Fibroblast of skin of left biceps (primary cell): ENCODE data around the gene TICAM1.
A peak's percentile ranks its signal among the peaks of the same experiment; 100 is the strongest.
"Not testable (repeated sequence)": the region's sequence is repeated elsewhere in the genome, so short reads cannot be mapped to it uniquely, and the experiment has no call there.

Experiments
- DNase-seq, 2 experiments: peaks; one replicate each; pipeline ENCODE4 v3.0.0-alpha.2; 2013; ENCODE audit warnings: low read depth in 2 of 2

Gene TICAM1

DNA sequence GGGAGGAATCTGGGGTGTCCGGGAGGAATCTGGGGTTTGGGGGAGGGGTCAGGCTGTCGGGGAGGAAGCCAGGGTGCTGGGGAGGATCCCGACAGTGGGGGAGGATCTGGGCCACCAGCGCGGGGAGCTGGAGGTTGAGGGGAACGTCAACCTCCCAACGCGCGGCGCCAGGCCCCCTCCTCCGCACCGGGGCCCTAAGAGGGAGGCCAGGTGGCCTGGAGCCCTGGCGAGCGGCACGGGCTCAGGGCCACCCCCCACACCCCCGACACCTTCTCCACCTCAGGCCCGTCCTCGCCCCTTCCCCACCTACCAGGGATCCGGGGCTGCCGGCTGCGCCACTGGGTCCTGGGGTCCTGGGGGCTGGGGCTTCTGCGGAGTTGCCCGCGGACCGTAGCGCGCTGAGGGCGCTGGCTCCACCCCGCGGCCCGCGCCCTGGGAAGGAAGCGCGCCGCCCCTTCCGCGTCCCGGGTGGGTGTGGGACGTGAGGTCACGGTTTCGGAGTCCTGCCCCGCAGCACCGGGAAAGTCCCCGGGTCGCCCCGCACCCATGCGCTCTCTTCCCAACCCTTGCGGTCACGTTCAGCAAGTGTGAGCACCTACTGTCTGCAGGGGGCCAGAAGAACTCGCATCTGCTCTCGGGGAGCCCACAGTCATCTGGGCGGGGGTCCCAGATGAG, at the start of gene TICAM1:
TICAM1 (minus strand) TSS at position 409 of the 675 bp plus-strand sequence. CDS start 13,335 bp downstream, outside the sequence.
- no peak for DNase-seq

DNA sequence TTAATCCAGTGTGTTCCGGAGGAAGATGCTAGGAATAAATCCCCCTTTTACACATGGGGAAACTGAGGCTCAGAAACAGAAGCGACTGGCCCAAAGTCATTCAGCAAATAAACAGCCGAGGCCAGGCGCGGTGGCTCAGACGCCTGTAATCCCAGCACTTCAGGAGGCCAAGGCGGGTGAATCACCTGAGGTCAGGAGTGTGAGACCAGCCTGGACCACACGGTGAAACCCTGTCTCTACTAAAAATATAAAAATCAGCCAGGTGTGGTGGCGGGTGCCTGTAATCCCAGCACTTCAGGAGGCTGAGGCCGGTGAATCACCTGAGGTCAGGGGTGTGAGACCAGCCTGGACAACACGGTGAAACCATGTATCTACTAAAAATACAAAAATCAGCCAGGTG, 47.5 kb upstream of the TICAM1 start:
- no peak for DNase-seq

DNA sequence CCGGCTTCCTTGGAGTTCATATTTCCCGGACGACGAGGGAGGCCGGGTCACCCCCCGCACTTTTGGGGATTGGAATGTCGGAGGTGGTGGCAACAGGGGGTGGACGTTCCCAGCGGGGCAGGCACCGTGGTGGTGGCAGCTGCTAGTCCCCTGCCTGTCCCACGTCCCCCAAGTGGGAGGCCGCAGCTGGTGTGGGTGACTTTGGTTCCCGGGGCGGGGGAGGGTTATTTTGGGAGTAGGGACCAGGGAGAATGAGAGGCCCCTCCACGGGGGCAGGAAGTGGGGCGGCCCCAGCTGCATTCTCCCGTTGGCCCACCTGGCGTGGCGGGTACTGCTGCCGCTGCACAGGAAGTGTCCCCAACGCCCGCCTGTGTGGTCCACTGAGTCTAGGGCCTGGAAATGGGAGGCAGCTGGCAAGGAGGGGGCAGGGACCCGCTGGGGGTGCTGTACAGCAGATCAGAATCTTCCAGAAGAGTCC, 47.0 kb upstream of the TICAM1 start:
- no peak for DNase-seq

DNA sequence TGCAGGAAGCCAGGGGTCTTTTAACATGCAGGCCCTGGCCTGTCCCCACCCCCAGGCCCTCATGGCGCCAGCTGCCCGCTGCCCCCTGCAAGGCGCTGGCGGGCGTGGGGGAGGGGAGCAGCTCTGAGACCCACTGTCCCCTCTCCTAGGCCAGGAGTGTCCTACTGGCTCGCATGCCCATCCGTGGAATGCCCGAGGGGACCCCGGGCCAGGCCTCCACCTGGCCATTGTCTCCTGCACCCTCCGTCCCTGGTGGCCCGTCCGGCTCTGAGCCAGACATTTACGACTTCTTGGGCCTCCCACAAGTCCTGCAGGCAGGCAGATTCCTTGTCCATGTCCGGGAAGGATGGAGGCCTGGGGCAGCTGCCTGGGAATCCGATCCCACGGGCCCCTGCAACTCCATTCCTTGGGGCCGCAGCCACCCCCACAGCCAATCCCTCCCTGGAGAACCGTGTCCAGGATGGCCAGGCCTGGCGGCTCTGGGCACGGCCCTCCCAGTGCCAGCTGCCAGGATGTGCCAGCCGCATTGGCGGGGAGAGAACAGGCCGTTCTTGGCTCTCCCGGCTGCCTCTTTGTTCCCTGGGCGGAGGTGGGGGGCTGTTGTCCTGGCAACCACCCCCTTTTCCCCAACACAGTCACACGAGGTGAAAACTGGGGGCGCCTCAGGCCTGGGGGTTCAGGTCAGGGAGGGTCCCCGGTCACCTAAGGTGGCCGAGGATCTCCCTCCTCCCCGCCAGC, 46.4 kb upstream of the TICAM1 start:
- no peak for DNase-seq

DNA sequence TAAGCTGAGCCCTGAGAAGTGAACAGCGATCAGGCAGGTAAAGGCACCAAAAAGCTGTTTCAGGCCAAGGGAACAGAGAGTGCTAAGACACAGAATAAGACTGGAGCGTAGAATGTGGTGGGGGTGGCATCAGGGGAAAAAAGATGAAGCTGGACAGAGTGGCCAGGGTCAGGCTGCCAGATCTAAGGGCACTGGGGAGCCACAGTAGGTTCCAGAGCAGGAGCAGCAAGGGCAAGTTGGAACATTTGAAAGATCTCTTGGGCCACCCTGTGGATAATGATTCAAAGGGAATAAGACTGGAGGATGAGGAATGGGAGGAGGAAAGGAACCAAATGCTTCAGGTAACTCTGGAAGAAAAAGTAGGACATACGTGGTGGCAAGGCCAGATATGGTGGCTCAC, 42.4 kb upstream of the TICAM1 start:
- DNase-seq: no peak

DNA sequence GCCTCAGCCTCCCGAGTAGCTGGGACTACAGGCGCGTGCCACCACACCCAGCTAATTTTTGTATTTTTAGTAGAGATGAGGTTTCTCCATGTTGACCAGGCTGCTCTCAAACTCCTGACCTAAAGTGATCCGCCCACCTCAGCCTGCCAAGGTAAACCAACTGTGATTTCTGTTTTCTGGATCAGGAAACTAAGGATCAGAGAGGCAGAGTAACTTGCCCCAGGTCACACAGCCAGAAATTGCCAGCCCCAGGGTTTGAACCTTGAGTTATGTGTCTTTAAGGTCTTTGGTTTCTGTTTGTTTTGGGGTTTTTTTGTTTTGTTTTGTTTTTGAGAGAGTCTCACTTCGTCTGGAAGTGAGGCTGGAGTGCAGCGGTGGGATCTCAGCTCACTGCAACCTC, 40.2 kb upstream of the TICAM1 start:
- no peak for DNase-seq

DNA sequence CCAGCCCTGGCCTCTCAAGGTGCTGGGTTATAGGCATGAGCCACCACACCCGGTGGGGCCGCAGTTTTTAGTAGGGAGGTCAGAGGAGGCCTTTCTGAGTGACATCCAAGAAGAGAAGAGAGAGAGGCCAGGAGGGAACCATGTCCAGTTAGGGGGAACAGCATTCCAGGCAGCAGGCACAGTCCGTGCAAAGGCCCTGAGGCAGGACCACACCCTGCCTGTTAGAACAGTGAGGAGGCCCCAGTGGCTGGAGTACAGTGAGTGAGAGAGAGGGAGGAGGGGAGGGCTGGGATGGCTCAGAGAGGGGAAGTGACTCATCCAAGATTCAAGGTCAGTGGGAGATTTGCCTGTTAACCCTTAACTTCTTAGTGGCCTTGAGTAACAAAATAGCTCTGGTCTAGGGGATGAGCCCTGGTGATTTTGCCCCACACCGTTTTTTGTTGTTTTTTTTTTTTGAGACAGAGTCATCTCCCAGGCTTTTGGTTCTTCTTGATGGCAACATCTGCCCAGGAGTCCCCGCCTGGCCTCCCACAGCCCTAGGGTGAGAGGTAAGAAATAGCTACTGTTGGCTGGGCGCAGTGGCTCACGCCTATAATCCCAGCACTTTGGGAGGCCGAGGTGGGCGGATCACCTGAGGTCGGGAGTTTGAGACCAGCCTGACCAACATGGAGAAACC, 38.7 kb upstream of the TICAM1 start:
- peak; percentile 57 for DNase-seq

DNA sequence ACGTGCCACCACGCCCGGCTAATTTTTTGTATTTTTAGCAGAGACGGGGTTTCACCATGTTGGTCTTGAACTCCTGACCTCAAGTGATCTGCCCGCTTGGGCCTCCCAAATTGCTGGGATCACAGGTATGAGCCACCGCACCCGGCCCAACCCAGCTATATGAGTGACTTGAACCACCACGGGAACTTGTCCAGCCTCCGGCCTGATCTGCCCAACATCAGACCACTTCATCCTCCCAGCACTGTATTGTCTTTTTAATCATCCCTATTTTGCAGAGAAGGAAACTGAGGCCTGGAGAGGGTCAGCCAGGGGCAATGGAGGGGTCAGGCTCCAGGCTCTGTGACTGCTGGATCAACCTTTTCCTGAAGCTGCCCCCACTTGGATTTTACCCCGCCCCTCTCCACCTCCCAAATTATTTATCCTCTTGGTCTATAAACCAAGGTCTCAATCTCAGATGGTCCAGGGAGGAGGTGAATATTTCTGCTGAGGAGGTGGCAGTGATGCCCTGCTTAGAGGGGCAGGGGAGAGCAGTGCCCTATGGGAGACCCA, 36.8 kb upstream of the TICAM1 start:
- no peak for DNase-seq

DNA sequence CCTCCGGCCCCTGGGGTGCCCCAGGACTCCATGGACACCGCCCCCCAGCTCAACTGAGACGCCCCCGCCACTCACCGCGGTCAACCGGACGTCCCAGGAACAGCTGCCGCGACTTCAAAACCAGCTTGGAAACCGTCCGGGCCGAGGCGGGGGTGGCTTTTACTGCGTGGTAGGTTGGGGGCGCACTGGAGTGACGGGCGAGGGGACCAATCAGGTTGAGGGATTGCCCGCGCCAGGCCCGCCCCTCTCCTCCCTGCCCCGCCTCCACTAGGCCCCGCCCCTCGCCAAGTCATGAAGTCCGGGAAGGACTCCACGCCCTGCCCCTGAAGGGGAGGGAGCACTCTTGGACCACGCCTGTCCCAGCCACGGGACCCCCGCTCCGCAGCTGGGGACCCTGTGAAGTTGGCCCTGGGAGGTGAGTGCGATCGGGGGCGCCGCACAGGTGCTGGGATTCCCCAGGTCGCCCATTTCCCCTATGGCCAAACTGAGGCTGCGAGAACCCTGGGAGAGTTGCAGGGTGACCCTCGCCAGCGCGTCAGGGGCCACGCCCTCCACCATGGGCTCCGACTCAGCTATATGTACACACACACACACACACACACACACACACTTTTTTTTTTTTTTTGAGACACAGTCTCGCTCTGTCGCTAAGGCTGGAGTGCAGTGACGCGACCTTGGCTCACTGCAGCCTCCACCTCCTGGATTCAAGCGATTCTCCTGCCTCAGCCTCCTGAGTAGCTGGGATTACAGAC, 36.2 kb upstream of the TICAM1 start, which contains the start of gene PLIN3:
PLIN3 (minus strand) TSS at position 134 of the 752 bp plus-strand sequence. CDS start 6,273 bp downstream, outside the sequence.
- DNase-seq: peak; percentile 87 to 88

DNA sequence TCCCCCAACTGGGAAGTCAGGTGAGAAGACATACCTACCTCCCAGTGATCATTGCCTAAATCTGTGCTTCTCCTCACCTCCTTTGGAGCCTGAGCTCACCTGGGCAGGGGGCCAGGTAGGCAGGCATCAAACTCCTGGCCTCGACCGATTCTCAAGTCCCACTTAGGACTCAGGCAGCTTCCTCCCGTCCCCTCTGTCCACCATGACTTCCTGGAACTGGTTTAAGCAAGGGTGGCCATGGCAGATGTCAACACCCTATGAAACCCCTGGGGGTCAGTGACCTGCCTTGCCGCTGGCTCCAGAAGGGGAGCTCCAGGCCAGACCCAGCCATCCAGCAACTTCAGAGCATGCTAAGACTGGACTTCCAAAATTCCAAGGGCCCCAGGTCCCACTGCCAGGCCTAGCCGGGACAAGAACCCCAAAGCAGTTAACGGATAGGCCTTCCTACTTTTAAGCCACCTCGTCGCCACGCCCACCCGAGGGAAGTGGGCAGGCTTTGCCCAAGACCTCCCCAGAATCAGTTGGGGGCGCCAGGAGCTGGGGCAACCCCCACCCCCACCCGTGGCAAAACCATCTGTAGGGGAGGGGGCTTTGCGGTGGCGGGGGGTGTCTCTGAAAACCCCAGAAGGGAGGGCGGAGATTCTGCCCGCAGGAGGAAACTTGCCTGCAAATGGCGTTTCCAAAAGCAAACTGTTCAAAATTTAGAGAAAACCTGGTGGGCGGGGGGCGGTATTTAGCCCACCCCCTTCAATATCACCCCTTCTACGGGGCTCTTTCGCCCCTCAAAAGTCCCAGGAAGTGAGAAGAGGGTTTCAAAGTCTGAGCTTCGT, 35.3 kb upstream of the TICAM1 start:
- DNase-seq: no peak

DNA sequence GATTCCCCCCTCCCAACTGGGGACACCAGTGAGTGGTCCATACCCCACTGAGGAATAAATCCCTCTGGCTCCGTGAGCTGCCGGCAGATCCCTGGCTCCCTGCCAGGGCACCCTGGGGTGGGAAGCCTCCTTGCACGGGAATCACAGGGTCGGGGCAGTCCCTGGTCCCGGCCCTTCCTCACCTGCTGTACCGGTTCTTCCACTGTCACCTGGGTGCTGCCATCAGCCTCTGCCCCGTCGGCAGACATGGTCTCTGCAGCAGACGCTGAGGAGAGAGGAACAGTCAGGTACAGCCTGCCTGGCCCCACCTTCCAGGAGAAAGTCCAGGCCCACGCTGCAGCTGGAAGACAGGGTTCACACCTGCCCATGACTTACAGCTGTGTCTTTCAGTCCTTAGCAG, 29.6 kb upstream of the TICAM1 start:
- no peak for DNase-seq

DNA sequence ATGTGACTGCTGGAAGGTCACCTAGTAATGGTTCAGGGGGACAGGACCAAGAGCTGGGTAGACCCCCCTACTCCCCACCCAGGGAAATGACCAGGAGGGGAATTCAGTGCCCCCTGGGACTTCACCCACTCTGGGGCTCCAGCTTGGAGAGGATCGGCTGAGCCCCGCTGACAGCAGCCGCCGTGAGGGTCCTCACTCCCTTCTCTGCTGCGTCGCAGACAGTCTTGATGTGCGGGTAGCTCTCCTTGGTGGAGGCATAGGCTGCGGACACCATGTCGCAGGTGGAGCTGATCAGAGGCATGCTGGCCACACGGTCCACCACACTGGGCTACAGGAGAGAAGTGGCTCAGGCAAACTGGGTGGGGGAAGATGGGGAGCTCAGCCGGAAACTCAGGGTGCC, 28.2 kb upstream of the TICAM1 start:
- no peak for DNase-seq

DNA sequence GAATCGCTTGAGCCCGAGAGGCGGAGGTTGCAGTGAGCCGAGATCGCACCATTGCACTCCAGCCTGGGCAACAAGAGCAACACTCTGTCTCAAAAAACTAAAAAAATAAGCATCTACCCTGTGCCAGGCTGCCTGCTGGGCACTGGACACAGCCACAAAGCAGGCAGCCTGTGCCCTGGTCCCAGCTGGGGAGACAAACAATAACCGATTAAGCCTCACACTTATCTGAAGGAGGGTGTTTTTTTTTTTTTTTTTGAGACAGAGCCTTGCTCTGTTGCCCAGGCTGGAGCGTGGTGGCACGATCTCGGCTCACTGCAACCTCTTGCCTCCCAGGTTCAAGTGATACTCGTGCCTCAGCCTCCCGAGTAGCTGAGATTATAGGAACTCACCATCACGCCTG, 25.0 kb upstream of the TICAM1 start:
- DNase-seq: not testable (repeated sequence)

DNA sequence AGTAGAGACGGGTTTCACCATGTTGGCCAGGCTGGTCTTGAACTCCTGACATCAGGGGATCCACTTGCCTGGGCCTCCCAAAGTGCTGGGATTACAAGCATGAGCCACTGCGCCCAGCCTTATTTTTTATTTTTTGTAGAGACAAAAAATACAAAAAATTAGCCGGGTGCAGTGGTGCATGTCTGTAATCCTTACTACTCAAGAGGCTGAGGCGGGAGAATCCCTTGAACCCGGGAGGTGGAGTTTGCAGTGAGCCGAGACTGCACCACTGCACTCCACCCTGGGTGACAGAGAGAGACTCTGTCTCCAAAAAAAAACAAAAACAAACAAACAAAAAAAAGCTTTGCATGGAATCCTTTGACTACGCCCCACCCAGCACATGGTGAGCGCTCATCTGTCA, 22.0 kb upstream of the TICAM1 start:
- DNase-seq: not testable (repeated sequence)

DNA sequence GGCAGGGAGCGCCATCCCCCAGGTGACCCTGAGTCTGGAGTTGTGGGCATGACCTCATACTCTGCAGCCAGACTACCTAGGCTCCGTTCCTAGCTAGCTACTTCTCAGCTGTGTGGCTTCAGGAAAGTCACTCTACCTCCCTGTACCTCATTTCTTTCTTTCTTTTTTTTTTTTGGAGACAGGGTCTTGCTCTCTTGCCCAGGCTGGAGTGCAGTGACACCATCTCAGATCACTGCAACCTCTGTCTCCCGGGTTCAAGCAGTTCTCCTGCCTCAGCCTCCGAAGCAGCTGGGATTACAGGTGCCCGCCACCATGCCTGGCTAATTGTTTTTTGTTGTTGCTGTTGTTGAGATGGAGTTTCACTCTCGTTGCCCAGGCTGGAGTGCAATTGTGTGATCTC, 21.0 kb upstream of the TICAM1 start:
- DNase-seq: no peak

DNA sequence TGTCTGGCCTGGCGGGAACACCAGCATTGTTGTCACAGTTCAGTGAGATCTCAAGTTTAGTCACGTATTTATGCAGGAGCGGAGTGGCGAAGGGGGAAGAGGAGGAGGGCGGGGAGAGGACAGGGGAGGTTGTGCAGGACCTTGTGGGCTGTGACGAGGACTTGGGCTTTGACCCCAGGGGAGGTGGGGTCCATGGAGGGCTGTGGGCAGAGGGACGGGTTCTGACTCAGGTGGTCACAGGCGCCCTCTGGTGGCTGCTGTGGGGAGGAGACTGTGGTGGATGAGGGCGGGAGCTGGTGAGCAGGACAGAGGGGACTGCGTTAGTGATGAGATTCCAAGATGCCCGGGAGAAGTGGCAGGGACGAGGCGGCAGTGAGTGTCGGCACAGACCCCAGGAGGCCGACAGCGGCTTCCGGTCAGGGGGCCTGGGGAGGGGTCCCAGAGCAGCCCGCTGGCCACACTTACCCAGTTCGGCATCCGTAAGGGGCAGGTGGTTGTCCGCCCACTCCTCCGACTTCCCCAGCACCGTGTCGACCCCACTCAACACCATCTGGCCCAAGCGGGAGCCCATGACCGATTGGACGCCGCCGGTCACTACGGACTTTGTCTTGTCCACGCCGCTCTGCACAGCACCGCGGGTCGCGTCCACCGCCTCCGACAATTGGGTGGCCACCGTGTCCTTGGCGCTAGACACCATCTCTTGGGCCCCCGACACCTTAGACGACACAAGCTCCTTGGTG, 20.2 kb upstream of the TICAM1 start:
- DNase-seq: no peak

DNA sequence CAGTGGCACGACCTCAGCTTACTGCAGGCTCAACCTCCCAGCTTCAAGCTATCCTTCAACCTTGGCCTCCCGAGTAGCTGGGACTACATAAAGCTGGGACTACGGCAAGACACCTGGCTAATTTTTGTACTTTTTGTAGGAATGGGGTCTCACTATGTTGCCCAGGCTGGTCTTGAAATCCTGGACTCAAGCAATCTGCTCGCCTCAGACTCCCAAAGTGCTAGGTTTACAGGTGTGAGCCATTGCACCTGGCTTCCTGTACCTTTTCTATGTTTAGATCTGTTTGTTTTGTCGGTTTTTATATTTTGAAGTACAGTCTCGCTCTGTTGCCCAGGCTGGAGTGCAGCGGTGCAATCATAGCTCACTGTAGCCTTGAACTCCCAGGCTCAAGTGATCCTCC, 17.5 kb upstream of the TICAM1 start:
- DNase-seq: no peak

DNA sequence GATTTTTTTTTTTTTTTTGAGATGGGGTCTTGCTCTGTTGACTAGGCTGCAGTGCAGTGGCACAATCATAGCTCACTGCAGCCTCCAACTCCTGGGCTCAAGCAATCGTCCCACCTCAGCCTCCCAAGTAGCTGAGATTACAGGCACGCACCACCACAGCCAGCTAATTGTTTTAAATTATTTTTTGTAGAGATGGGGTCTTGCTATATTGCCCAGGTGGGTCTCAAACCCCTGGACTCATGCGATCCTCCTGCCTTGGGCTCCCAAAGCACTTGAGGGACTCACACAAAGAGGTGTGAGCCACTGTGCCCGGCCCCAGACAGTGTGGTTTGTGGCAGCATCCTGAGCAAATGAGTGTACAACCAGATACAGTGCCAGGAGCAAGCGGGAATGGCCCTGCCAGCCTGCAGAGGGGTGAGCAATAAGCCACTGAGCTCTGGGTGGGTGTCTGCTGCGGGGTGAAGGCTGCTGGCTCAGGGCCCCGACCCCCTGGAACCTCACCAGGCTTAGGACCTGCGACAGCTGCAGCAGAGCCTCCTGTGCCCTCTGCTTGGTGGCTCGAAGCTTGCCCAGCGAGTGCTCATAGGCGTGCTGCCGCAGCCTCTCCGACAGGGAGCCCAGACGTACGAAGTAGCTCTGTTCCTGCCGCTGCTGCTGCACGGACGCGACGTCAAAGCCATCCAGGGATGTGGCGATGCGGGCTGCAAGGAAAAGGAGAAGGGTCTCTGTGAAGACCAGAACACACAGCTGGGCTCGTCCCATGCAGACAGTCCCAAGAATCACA, 15.9 kb upstream of the TICAM1 start:
- no peak for DNase-seq

DNA sequence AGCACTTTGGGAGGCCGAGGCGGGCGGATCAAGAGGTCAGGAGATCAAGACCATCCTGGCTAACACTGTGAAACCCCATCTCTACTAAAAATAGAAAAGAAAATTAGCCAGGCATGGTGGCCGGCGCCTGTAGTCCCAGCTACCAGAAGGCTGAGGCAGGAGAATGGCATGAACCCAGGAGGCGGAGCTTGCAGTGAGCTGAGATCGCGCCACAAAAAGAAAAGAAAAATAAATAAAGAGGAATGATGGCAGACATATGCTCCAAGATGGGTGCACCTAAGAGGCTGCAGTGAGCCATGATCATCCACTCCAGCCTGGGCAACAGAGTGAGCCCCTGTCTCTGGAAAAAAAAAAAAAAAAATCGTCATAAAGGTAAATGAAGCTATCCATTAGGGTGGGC, 14.5 kb upstream of the TICAM1 start:
- not testable (repeated sequence) for DNase-seq
